Midbrain (tissue), 1 donor: ENCODE data around the gene LONP2.
"Not testable (repeated sequence)": the region's sequence is repeated elsewhere in the genome, so short reads cannot be mapped to it uniquely, and the experiment has no call there.

Experiments used
- DNase-seq: peaks from one replicate; lab custom pipeline; 2025; lab: John Stamatoyannopoulos, UW

LONP2 gene

GRCh38 chr16:48235058-48235555, 9.0 kb upstream of the LONP2 start:
- no peak for DNase-seq

- no peak for DNase-seq
Measured at GRCh38 chr16:48235556-48236136, 8.5 kb upstream of the LONP2 start.

DNA sequence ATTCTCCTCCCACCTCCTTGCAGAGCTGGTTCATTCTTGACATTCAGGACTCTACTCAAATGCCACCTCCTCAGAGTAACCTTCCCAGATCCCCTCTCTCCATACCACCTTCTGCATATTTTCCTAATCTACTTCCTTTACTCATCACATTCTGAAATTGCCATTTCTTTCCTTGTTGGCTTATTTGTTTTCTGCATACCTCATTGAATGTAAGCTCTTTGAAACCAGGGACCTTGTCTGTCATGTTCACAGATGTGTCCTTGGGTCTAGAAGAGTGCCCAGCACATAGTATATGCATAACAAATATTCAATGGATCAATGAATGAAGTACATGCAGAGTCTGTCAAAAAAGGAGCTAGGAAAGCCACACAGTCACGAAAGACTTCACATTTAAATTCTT, 7.8 kb upstream of the LONP2 start:
- no peak for DNase-seq

- DNase-seq: not testable (repeated sequence)
Measured at GRCh38 chr16:48240147-48240546, 4.0 kb upstream of the LONP2 start.

- no peak for DNase-seq
Measured at GRCh38 chr16:48244863-48245195, 729 bp downstream of the LONP2 start.

DNA sequence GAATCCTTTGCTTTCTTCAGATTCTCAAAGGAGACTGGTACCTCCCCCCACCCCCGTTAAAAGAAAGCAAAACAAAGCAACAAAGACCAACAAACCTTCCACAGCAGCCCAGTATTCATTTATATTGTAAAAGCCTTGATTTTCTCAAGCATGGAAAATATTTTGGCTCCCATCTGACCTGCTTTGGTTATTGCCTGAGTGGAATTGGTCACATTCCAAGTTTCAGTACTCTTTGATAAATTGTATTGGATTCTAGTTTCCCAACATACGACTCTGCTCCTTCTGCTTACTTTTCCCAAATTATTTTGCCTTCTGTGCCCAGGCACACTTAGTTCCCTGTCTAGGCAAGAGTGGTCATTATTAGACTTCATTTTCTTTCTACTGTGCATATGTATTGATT, 2.0 kb downstream of the LONP2 start:
- no peak for DNase-seq

DNA sequence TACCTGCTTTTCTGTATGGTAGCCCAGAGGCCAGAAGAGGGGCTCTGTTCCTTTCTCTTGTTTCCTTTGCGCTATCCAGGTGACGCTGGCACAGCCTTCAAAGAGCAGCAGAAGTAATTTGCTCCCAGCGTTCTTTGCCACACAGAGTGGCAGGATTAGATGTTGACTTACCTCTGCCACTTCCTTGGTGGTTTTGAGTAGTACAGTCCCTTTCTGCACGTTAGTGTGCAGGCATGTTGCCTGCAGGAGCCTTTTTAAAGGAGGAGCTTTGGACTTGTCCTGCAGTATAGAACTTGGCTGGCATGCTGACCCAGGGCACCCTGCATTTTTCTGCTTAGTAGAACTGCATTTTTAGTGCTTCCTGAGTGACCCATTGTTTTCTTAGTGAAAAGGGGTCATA, 3.2 kb downstream of the LONP2 start, which contains the start of gene ABCC11:
Gene ABCC11 (minus strand): TSS at position 229 of the 400 bp plus-strand sequence. CDS start 15,618 bp downstream, outside the sequence.
- no peak for DNase-seq

GRCh38 chr16:48250520-48251278, 6.6 kb downstream of the LONP2 start:
- no peak for DNase-seq

- no peak for DNase-seq
Measured at GRCh38 chr16:48252013-48252412, 7.9 kb downstream of the LONP2 start.

DNA sequence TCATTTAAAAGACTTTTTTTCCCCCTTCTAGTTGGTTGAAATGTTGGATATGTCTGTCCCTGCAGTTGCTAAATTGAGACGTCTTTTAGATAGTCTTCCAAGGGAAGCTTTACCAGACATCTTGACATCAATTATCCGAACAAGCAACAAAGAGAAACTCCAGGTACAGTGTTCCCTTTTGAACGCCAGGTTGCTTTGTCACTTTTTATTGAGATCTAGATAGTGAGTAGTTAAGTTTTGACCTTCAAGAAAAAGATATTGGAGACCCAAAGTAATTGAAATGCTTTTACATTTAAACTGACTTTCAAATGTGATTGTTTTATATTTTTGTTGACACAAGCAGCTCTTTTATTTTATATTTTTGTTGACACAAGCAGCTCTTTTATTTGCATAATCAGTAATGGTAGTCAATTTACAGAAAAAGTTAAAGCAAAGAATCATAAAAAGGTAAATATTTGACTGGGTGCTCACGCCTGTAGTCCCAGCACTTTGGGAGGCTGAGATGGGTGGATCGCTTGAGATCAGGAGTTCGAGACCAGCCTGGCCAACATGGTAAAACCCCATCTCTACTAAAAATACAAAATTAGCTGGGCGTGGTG, 12.6 kb downstream of the LONP2 start:
- no peak for DNase-seq

GRCh38 chr16:48261569-48261968, 17.5 kb downstream of the LONP2 start:
- DNase-seq: no peak

DNA sequence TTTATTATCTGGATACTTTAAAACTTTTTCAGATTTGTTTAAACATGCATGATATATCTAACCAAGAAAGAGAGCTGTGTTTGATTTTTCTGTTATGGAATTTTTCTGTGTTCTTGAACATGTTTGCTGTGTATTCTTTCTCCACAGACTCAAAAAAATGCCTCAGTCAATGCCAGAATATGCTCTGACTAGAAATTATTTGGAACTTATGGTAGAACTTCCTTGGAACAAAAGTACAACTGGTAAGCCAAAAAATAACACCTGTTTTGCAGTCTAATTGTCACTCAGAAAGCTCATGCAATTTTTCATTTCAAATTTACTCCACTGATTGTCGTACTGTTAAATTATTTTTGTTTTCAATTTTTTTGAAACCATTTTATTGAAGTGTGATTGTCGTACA, 18.5 kb downstream of the LONP2 start:
- no peak for DNase-seq

DNA sequence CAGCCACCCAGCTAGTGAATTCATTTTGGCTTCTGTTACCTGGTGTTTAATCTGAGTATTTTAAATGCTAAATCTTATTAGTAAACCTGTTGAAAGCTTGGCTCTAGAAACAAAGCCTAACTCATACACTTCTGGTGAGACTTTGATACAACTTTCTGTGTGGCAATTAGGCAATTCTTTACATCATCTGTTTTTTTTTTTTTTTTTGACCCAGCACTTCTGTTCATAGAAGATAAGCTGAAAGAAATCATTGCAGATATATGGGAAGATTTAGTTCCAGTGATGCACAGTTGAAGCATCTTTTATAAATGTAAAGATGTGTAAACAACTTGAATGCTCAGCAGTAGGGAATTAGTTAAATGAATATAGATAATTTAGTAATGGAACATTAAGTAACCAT, 24.9 kb downstream of the LONP2 start:
- no peak for DNase-seq

GRCh38 chr16:48271728-48272127, 27.6 kb downstream of the LONP2 start:
- DNase-seq: no peak

- peak; percentile 71 for DNase-seq
Measured at GRCh38 chr16:48272837-48273421, 28.8 kb downstream of the LONP2 start.

DNA sequence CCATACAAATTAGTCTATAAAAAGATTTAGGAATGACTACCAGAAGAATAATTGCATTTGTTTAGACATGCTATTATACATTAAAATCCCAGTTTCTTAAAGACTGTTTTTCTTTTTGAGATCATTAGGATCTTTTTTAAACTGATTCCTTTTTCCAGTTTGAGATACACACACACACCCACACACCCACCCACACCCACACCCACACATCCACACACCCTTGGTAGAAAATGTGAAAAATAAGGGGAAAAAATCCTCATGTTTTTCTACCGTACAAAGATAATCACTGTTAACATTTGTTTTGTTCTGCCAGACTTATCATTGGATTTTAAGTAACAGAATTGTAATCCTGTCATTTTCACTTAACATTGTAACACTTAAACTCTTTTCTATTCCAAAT, 30.4 kb downstream of the LONP2 start:
- no peak for DNase-seq

DNA sequence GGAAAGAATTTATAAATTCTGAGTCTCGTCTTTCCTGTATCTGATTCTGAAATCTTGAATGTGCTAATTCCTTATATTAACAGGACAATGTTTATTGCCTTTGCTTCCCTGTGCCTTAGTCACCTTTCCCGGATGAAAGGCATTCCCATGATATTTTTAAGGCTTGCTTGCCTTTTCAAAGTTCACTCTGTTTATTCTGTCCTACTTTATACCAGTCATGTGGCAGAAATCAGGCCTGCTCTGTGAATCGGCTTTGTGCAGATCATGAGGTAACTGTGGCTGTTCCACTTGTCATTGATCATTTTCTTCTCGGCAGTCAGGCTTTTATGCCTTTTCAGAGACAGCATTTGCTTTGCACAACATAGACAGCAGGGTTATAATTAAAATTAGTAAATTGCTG, 32.0 kb downstream of the LONP2 start:
- DNase-seq: peak; percentile 75

DNA sequence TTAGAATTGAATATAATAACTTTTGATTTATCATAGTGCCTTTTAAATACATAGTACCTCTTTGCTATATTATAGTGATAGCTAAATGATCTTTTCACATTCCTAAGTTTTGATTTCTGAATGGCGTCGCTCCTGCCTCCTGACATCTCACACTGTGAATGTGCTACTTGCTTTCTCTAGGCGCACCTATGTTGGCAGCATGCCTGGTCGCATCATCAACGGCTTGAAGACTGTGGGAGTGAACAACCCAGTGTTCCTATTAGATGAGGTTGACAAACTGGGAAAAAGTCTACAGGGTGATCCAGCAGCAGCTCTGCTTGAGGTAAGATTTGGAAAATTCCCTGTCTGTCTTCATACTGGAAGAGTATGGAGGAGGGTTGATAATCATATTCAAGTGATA, 33.1 kb downstream of the LONP2 start:
- no peak for DNase-seq

GRCh38 chr16:48279199-48279598, 35.1 kb downstream of the LONP2 start:
- no peak for DNase-seq

DNA sequence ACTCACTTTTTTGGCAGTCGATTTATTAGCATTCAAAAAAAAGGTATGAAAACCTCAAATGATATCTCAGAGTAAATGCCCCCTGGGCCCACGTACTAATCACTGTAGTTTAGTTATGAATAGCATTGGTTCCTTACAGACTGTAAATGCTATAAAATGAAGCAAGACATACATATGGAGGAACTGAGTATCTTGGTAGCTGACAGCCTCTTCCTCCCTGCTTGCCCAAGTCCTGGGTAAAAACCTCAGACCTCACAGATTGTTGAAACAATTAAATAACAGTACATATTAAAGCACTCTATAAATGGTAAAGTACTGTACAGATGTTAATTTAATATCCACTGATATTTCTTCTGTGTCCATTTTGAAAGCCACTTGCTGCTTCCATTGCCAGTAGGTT, 36.4 kb downstream of the LONP2 start:
- no peak for DNase-seq

DNA sequence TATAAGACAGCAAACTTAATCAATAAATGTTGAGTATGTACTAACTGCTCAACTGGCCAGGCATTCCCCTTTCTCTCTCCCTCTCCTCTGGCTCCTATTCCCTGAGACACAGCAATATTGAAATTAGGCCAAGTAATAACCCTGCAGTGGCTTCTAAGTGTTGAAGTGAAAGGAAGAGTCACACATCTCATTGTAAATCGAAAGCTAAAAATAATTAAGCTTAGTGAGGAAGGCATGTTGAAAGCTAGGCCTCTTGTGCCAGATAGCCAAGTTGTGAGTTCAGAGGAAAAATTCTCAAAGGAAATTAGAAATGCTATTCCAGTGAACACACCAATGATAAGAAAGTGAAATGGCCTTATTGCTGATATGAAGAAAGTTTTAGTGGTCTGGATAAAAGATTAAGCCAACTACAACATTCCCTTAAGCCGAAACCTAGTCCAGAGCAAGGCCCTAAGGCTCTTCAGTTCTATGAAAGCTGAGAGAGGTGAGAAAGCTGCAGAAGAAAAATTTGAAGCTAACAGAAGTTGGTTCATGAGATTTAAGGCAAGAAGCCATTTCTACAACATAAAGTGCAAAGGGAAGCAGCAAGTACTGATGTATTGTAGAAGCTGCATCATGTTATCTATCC, 38.6 kb downstream of the LONP2 start:
- DNase-seq: no peak

DNA sequence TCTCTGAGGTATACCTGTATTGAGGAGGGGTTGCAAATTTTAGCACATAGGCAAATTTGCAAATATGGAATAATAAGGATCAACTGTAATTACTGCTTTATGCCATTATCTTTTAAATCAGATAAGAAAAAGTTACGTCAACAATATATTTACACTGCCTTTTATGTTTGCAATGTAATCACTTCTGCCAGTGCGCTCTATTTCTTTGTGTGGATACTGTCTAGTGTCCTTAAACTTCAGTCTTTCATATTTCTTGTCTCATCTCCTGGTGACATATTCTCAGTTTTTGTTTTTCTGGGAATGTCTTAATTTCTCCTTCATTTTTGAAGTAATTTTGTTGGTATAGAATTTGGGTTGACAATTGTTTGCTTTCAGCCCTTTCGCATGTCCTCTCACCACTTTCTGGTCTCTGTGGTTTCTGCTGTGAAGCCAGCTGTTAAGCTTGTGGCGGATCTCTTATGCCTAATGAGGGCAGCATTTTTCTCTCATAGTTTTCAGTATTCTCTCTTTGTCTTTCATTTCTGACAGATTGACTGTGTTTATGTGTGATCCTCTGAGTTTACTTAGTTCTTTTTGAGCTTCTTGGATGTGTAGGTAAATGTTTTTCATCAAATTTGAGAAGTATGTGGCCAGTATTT, 40.8 kb downstream of the LONP2 start:
- no peak for DNase-seq
